ENCODE data around the gene PTX4.

- TF ChIP-seq CTCF (conservative IDR thresholded peaks at IDR 0.05; ENCODE audit: low read depth, low read length), result no peak
- TF ChIP-seq EZH2phosphoT487 (IDR thresholded peaks at IDR 0.05; ENCODE audit: borderline replicate concordance, low read length), result no peak
- TF ChIP-seq EZH2 (IDR thresholded peaks at IDR 0.05; ENCODE audit: low read length, unreplicated experiment), result no peak
Measured at GRCh38 chr16:1471569-1472194, 17.1 kb downstream of the PTX4 start.

All from PC-3 (cell line).